ENCODE measurements around the gene MEIOSIN. TPM values are rescaled to one million over a fixed set of nuclear protein-coding genes. Genes with fewer than 3 reads are reported as not detected.

Gene MEIOSIN
- total RNA-seq, 1 experiment from 2014 or later: not detected

DNA sequence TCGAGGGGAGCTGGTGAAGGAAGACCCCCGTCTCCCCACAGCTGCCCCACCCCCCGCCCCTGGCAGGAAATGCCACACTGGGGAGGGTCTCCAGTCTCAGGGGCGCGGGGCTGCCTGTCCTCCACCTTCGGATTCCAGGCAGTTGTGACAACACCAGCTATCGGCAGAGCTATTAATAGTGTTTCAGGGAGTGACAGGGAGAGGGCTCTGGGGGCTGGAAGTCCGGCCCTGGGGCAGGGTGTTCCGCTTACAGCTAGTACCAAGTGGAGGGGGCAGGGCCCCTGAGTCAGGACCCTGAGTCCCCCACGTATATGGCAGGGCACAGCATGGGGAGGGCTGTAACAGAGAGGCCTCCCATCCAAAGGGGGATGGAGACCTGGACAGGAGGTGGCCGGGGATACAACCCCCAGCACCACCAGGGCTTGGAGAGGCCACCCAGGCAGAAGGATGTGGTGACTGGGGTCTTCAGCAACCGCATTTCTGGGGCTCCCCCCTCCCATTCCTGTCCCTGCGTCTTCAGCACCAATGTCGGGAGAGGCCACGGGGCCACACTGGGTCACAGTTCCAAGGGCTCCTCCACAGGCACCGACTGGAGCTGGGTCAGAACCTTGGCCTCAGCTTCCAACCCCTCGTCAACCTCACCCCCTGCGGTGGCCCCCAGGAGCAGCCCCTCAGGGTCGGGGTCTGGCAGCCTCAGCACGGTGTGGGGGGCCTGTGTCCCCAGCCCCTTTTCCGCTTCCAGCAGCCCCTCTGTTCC lies 31.9 kb downstream of the MEIOSIN start:
- no peak for DNase-seq (ENCODE audit: low read depth)

DNA sequence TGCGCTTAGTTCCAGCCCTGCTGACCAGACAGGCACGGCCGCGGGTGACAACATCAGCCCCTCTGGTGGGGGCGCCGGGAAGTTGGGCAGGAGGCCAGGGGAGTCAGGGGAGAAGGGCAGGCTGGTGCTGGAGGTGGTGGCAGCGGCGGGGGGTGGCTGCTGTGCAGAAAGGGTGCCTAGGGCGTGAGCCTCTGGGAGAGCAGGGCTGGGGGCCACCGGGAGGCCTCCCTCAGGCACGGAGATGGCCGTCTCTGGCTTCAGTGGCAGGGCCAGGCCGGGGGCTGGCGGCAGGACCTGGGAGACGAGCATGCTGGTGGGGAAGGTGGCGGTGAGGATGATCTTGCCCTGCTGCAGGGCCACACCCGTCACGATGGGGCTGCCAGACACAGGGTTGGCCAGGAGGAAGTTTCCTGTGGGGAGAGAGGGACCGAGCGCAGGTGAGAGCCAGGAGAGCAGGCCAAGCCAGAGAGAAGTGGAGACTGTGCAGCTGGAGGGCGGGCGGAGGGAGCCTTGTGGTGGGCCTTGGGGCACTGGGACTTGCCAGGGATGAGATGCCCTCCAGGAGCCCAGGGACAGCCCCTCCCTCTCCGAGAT lies 32.6 kb downstream of the MEIOSIN start:
- DNase-seq (ENCODE audit: low read depth): no peak

DNA sequence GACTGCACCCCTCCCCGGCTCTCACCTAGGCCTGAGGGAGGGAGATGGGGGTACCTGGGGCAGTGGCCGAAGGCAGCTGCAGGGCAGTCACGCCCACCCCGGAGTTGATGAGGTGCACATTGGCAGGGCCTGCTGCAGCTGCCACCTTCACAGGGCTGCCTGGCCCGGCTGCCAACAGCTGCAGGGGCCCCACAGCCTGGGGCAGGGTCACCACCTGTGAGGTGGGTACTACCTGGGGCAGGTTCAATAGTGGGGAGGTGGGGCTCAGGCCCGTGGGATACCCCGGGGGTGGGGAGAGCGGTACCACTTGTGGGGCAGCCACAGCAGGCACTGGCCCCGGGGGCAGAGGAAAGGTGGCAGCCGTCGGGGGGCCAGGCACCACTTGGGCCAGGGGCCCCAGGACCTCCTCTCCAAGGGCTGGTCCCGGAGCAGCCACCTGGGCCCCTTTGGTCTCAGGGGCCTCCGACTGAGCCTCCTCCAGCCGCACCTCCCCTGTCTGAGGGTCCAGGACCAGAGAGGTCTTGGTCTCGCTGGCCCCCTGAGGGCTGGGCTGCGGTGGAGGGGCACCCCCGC lies 33.1 kb downstream of the MEIOSIN start:
- no peak for DNase-seq (ENCODE audit: low read depth)

DNA sequence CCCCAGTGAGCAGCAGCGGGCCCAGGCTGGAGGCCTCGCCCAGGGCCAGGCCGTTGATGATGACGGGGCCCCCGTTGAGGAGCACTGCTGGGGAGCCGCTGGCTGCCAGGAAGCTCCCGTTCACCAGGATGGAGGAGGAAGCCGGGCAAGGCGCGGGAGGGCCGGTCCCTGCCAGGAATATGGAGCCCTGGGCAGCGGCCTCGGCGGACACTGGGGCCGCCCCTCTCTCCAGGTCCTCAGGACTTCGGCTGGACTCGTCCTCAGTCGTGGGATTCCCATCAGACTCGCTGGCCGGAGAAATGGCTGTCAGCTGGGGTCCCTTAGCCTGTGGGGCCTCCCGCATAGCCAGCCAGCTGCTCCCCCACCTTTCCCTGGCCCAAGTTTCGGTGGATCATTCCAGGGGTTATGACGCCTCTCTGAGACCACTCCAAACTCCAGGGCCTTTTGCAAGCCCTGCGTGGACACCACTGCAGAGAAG lies 33.7 kb downstream of the MEIOSIN start:
- no peak for DNase-seq (ENCODE audit: low read depth)

DNA sequence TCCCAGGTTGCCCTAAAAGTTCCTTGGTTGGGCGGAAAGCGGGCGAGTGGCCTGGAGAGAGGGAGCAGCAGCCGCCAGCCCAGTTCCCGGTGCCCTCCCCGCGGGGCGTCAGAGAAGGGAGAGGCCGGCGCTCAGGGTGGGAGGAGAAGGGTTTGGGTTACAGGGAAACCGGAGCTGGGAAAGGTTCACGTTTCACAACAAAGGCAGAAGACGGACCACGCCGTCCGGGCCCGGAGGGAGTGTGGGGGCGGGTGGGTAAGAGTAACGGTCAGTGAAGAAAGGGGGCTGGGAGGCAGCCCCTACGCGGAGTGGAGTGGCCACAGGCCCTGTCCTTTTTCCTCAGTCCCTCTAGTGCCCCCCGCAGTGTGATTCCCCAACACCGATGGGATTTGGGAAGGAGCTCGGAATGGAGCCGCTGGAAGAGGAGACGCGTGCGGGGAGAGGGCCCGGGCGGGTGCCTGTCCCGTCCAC lies 34.2 kb downstream of the MEIOSIN start:
- DNase-seq (ENCODE audit: low read depth): peak; percentile 90

DNA sequence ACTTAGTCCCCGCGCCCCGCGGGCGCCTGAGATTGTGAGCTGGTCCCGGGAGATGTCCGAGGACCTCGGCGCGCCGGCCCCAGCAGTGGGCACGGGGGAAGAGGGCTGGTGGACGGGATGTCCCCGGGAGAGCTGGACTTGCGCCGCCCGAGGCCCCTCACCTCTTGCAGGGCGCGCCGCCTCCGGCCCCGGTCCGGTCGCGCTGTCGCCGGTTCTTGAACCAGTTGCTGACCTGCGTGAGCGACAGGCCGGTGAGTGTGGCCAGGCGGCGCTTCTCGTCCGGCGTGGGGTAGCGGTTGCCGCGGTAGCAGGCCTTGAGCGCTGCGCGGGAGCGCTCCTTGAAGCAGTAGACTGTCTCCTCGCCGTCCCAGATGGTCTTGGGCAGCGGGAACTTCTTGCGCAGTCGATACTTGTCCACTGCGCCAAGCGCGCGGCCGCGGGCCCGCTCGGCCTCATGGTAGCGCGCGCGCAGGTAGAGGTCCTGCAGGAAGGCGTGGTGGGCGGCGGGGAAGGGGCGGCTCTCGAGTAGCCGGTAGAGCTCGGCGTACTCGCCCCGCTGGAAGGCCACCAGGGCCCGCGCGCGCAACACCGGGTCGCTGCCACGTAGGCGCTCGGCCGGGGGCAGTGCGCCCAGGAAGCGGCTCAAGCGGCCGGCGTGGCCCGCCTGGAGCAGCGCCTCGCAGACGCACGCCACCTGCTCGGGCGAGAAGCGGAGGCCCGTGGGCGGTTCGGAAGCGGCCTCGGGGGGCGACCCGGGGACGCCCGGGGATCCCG lies 34.8 kb downstream of the MEIOSIN start:
- DNase-seq (ENCODE audit: low read depth): peak; percentile 68

DNA sequence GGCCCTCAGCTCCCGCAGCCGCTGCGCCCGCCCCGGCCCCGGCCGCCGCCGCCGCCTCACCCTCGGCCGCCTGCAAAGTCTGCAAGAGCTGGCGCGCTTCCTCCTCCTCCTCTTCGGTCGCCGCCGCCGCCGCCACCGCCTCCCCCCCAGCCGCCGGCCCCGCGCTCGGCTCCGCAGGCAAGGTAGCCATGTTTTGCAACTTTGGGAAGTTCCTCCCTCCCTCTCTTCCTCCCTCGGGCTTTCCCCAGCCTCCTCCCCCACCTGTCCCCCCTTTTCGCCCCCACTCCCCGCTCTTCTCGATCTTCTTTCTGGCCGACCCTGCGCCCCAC lies 35.4 kb downstream of the MEIOSIN start:
- DNase-seq (ENCODE audit: low read depth): peak; percentile 50

DNA sequence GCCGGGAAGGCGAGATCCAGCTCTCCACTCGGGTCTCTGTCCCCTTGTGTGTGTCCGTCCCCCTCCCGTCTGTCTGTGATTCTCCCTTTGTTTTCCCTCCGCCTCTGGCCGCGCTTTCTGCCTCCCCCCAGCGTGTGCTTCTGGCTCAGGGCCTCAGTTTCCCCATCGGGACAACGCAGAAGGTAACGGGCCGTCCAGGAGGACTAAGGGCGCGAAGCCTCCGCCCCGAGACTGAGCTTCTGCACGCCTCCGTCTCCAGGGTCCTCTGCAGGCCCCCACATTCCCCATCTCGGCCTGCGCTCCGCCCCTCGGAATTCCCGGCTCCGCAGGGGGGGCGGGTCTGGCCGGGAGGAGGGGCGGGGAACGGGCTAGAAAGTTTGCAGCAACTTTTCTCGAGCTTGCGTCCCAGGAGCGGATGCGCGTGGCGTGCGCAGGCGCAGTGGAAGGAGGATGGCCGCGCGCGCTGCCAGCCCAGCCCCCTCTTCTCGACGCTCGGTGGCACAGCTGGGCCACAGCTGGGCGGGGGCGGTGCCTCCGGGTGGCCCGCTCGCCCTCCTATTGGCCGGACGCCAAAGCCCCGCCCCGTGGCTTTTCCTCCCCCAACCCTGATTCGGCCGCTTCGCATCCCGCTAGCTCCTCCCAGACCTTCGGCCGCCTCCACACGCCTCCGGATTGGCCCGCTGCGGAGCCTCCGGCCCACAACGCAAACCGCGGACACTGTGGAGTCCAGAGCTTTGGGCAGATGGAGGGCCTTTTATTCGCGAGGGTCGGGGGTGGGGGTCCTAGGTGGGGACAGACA lies 35.9 kb downstream of the MEIOSIN start, which contains the start of gene SIX5:
TSS of gene SIX5 (minus strand) at position 269 of the 799 bp plus-strand sequence. CDS start 408 bp downstream, outside the sequence.
- DNase-seq (ENCODE audit: low read depth): peak; percentile 97

DNA sequence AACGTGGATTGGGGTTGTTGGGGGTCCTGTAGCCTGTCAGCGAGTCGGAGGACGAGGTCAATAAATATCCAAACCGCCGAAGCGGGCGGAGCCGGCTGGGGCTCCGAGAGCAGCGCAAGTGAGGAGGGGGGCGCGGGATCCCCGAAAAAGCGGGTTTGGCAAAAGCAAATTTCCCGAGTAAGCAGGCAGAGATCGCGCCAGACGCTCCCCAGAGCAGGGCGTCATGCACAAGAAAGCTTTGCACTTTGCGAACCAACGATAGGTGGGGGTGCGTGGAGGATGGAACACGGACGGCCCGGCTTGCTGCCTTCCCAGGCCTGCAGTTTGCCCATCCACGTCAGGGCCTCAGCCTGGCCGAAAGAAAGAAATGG lies 36.6 kb downstream of the MEIOSIN start:
- DNase-seq (ENCODE audit: low read depth): no peak

DNA sequence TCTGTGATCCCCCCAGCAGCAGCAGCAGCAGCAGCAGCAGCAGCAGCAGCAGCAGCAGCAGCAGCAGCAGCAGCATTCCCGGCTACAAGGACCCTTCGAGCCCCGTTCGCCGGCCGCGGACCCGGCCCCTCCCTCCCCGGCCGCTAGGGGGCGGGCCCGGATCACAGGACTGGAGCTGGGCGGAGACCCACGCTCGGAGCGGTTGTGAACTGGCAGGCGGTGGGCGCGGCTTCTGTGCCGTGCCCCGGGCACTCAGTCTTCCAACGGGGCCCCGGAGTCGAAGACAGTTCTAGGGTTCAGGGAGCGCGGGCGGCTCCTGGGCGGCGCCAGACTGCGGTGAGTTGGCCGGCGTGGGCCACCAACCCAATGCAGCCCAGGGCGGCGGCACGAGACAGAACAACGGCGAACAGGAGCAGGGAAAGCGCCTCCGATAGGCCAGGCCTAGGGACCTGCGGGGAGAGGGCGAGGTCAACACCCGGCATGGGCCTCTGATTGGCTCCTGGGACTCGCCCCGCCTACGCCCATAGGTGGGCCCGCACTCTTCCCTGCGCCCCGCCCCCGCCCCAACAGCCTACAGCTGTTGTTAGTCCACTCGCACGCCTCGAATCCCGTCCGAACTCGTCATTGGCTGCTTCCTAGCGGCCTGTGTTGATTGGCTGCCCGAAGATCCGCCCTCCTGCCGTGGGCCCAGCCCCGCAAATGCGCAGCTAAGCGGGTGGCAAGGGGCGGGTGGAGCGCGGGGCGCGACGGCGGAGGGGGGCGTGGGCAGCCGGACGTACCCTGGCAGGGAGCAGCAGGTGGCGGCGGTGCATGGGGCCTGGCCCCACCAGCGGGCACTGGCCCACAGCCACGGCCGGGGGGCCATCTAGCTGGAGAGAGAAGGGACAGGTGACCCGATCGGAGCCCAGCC lies 37.2 kb downstream of the MEIOSIN start:
- peak; percentile 97 for DNase-seq (ENCODE audit: low read depth)

DNA sequence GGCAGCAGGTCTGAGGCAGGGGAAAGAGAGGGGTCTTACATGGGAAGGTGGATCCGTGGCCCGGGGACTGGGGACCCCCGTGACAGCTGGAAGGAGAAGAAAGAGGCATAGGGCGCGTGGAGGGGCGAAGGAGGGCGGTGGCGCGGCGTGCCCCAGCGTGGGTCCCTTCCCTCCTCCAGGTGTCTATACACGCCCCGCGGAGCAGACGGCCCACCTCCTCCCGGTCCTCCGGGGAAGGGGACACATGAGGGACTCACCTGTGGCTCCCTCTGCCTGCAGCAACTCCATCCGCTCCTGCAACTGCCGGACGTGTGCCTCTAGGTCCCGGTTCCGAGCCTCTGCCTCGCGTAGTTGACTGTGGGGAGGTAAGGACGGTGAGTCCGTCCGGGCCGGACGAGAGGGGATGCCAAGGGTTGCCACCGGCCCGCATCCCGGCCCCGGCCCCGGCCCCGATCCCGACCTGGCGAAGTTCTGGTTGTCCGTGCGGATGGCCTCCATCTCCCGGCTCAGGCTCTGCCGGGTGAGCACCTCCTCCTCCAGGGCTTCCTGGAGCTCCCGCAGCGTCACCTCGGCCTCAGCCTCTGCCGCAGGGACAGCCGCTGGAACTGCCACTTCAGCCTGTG lies 38.2 kb downstream of the MEIOSIN start:
- DNase-seq (ENCODE audit: low read depth): no peak

DNA sequence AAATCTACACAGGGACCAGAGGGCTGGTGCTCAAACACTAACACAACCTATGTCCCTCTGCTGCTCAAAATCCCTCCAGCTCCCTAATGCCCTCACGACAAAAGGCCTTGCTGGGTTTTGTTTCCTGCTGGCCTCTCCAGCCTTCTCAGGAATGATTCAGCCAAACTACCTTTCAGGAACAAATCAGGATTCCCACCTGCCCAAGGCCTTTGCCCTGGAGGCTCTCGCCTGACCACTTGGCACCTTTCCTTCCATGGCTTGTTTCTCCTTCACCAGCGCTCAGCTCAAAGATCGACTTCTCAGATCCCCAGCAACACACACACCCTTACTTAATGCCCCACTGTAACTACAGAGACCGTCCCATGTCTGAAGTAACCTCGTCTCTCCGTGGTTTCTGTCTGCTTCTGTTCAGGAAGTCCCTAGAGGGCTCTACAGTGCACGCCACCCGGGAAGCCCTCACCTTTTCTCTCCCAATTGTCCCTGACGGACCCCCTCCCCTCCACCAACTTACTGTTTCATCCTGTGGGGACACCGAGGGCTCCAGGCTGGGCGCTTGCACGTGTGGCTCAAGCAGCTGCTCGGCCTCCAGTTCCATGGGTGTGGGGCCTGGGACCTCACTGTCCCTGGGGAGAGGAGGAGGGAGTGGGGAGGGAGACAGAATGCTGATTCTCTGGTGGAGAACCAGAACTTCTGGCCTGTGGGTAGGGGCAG lies 39.0 kb downstream of the MEIOSIN start:
- no peak for DNase-seq (ENCODE audit: low read depth)

DNA sequence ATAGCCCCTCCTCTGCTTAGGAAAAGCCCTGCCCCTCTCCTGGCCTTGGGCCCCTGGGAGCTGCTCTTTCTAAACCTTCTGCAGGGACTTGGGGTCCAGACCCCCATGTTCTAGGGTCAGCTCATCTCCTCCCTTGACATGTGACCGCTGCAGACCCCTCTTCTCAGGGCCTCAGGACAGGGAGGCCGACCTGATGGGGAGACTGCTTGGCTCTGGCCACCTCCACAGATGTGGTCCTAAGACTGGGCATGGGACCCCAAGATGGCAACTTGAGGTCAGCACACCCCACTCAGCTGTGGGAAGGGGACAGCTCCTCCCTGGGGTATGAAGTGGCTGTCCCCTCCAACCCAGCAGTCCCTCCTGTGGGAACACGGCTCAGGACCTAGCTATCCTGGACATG lies 39.7 kb downstream of the MEIOSIN start:
- no peak for DNase-seq (ENCODE audit: low read depth)

DNA sequence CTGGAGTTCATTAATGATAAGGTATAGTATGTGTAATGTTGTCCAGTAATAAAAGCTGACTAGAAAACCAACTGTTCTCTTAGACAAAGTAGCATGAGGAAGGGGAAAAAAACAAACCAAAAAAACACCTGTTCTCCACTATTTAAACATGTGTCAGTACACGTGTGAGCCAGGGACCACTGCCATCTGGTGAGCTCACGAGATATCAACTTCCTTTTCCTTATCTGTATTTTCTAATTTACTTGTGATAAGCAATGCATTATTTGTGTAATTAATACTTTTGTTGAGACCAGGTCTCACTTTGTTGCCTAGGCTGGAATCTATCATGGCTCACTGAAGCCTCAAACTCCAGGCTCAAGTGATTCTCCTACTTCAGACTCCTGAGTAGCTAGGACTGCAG lies 40.1 kb downstream of the MEIOSIN start:
- no peak for DNase-seq (ENCODE audit: low read depth)

DNA sequence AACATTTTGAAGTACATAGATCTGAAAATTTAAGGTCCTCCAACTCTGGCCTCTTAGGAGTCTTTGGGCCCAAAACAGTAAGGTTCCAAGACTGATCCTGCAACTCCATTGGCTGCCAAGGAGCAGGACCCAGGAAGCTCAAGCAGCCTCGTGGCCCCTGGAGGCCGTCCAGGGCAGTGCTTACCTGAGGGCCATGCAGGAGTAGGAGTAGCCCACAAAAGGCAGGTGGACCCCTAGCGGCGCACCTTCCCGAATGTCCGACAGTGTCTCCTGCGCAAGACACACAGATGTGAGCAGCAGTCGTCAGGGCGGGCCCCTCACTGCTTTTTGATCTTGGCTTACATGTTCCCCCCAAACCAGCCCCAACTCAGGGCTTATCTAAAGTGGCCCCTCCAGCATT lies 41.5 kb downstream of the MEIOSIN start:
- no peak for DNase-seq (ENCODE audit: low read depth)

DNA sequence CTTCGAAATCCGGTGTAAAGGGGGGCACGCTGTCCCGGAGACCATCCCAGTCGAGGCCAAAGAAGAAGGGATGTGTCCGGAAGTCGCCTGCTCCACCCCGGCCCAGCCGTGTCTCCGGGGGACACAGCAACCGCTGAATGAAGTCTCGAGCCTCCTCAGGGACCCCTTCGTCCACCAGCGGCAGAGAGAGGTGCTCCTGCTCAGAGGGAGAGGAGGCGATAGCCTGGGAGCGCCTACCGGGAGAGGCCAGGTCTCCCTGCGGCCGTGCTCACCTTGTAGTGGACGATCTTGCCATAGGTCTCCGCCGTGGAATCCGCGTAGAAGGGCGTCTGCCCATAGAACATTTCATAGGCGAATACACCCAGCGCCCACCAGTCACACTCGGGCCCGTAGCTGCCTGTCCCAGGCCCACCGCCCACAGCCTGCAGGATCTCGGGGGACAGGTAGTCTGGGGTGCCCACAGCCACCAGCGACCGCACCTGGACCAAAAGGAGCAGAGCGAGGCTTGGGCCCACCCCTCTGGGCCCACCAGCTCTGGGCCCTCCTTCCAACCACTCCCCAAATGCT lies 44.2 kb downstream of the MEIOSIN start:
- DNase-seq (ENCODE audit: low read depth): no peak

DNA sequence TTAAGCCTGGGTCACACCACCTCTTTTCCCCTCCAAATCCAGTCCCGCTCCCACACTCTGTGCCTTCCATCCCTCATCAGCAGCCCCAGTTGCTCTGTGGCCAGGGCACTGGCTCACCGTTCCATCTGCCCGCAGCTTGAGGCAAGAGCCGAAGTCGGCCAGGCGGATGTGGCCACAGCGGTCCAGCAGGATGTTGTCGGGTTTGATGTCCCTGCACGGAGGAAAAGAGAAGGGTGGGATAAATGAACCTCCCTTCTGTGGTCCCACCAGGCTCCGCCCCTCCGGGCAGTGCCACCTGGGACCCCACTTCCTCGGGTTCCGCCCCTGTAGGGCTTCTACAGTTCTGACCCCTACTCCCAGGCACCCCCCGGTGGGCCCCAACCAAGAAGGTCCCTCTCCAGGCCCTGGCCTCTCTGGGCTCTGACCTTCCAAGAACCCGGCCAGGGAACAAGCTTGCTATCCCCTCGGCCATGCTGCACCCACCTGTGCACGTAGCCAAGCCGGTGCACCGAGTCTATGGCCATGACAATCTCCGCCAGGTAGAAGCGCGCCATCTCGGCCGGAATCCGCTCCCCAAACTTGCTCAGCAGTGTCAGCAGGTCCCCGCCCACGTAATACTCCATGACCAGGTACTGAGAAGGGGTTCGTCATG lies 44.9 kb downstream of the MEIOSIN start:
- no peak for DNase-seq (ENCODE audit: low read depth)
